HG02884 (cell line): ENCODE results near the gene WNK4.
"Not testable (repeated sequence)": the region's sequence is repeated elsewhere in the genome, so short reads cannot be mapped to it uniquely, and the experiment has no call there.

Experiments
- ATAC-seq: cut with Tn5 transposase; IDR thresholded peaks from one replicate; pipeline ENCODE4 v1.9.1; 2021; ENCODE audit warnings: mild to moderate bottlenecking, moderate library complexity; ENCODE audit not compliant: unreplicated experiment

The WNK4 gene

GRCh38 chr17:42779936-42780850 is at the start of gene WNK4:
Gene WNK4, plus strand, starts transcription at chr17:42780610. Its CDS starts 89 bp downstream, at chr17:42780699.
- ATAC-seq = no peak

- ATAC-seq = no peak
These were observed 39.7 kb upstream of the WNK4 start for GRCh38 chr17:42740699-42741098.

- ATAC-seq = not testable (repeated sequence)
These were observed 37.5 kb upstream of the WNK4 start for GRCh38 chr17:42742916-42743315.

GRCh38 chr17:42743595-42744282 is 36.7 kb upstream of the WNK4 start:
- ATAC-seq = no peak

- ATAC-seq = no peak
These were observed 36.1 kb upstream of the WNK4 start for GRCh38 chr17:42744283-42744805.

DNA sequence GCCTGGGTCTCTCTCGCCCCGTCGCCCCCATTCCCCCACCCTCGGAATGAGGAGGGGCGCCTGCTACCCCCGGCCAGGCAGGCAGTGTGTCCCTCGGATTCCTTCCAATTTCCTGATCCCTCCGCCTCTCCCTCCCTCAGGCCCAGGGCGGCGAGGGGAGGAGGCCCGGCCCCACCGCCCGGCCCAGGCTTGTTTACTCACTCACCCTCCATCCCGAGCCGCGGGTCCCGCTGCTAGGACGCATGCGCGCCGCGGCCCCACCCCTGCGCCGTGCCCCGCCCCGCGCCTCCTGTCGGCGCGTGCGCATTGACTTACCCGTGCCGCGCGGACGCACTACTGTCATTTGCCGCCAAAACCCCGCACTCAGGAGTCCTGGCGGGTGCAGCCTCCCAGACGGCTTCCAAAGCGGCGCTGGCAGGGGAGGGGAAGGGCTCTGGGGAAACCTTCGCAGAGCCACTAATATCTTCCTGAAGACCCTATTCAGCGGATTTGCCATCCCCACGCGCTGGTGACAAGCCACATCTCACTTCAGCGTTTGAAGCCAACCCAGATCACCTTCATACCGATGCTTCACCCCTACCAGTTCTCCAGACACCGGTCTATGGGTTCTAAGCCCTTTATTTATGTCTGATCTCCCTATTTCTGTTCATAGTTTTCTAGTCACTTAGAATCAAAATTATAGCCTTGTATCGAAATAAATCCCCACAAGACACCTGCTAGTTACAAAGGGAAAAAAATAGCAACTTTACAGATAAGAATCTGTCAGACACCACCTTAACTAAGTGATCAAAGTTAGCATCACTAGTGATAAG is 35.4 kb upstream of the WNK4 start, which contains the start of gene EZH1:
TSS of gene EZH1 (minus strand) at position 235 of the 812 bp plus-strand sequence. CDS start 16,099 bp downstream, outside the sequence.
- no peak for ATAC-seq

GRCh38 chr17:42748202-42748907 is 32.1 kb upstream of the WNK4 start:
- ATAC-seq = no peak

DNA sequence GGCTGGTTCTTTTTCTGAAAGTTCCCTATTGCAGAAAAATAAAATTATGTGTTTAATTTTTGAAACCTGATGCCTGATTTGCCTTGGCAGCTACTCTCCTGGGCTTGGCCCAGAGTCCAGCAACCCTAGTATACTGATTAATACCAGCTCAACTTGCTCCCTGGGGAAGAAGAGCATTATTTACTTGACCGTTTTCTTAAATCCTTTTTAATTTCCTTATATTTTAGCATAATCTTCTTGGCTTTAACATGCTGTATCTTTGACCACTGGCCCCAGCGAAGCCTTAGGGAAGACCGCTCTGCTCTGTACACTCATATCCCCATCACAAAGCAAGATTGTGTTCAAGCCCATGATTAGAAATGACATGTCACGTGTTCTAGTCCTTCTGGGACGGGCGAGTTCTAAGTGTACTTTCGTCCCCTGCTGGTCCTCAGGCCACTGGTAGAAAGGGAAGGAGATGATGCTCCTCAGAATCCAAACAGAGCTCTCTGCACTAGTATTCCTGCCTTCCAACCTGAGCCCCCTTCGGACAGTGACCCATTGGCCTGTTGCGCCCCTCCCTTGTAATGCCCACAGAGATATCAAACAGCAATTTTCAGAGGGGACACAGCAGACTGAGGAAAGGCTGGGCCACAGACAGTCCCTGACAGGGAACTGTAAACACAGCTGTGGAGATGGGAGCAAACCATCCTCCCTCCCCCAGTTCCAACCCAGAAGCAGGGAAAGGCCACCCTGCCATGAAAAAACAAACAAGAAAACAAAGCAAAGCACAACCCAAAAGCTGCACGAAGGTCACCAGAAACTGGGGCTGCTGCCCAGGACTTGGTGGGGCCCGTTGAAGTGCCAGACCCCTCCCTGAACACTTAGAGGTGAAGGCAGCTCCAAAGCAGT is 31.3 kb upstream of the WNK4 start:
- no peak for ATAC-seq

- ATAC-seq = no peak
These were observed 29.6 kb upstream of the WNK4 start for GRCh38 chr17:42750739-42751344.

DNA sequence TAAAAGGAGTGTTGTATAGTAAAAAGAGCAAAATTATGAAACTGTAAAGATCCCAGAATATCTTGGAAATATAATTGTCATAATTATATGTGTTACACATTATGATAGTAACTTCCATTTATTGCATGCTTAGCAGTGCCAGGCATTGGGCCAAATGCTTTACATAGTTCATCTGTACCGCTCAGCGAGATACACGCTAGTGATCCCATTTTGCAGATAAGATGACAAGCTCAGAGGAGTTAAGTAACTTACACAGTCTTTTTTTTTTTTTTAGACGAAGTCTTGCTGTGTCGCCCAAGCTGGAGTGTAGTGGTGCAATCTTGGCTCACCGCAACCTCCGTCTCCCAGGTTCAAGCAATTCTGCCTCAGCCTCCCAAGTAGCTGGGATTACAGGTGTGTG is 28.8 kb upstream of the WNK4 start:
- ATAC-seq = no peak

DNA sequence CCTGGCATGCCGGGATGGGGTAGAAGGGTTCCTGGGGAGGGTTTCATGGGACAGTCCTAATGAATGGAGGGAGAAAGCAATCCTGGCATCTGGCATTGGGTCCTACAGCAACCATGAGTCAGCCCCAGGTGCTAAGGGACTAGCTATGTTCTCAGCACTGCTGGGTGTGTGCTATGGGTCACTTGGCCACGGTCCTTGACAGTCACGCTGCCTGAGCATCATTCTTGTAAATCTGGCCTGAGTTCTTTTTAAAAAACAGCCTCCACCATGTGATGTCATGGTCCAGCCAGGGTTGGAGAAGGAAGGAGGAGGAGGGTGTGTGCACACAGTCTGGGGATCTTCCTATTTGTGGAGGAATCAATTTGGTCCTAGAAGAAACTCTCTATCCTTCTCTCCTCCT is 25.6 kb upstream of the WNK4 start:
- no peak for ATAC-seq

DNA sequence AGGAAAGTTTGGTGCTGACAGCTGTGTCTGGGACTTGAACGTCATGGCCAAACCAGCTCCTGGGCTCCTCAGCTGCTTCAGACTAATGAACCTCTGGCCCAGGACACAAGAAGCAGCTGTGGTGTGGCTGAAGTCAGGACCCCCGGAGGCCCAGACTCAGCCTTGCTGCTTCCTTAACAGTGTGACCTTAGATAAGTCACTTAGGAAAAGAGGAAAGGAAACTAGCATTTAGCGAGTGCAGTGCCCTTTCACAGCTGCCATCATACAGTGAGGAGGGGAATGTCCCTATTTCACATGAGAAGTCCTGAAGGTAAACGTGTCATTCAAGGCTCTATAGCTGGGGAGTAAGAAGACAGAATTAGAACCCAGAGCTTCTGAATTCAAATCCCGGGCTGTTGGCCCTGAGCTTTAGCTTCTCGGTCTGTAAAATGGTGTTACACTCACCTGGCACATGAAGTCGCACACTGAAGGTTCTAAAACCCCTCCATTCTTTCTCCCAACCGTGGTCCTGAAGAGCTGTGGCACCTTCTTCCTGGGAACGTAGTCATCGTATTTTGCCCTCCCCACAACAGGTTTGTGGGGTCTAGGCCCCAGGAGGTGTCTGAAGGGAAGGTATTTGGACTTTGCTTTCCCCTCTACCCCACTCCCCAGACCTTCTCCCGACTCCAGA is 20.3 kb upstream of the WNK4 start:
- no peak for ATAC-seq

DNA sequence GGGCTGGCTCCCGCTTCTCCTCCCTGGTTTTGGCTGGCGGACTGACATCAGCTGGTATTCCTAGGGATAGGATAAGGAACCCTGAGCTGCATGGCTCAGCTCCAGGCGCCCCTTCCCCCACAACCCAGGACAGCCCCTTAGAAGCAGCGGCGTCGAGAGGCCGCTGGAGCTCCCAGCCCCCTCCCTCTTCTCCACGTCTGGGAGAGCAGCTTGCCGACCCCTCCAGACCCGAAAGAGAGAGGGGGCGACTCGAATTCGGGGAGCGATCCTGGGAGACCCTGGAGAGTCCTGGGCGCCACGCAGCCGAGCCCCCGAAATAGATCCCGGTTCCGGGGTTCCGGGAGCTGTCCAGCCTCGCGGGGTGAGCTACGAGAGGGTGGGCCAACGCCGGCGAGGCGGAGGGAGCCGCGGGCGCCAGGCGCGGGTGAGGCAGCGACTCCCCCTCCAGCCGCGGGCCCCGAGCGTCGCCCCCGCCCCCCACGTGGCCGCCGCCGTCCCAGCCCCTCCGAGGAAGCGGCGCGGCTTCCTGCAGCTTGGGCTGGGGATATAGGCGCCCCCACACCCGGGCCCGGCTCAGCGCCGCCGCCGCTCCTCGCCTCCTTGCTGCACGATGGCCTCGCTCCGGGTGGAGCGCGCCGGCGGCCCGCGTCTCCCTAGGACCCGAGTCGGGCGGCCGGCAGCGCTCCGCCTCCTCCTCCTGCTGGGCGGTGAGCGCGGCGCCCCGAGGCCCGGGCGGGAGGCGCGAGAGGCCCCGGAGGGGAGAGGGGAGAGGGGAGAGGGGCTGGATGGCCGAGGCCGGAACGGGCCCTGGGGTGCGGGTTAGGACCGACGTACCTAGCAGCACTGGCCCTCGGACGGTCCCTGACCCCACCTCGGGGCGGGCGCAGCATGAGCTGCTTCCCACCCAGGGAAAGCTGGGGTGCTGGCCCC is 19.5 kb upstream of the WNK4 start, which contains the start of gene RAMP2:
TSS of gene RAMP2 (plus strand) at position 576 of the 930 bp plus-strand sequence. CDS start at position 611, 35 bp downstream.
- ATAC-seq = no peak

- no peak for ATAC-seq
These were observed 18.8 kb upstream of the WNK4 start for GRCh38 chr17:42761638-42762037.

GRCh38 chr17:42766124-42766523 is 14.3 kb upstream of the WNK4 start:
- ATAC-seq = no peak

DNA sequence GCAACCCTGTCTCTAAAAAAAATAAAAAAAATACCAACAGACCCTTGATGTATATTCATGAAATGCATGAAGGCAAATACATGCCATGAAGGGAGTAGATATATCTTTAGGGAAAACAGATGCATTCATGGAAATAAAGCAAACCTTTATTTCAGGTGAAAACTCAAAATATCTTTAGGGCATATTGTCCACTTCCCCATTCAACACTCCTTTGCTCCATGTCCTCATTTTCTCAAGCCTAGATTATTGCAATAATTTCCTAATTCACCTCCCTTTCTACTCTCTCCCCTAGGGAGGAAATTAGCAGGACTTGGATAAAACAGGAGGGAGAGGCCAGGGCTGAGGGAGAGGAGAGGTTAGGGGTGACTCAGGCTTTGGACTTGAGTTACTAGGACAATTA is 12.9 kb upstream of the WNK4 start:
- ATAC-seq = no peak

- not testable (repeated sequence) for ATAC-seq
These were observed 12.4 kb upstream of the WNK4 start for GRCh38 chr17:42768006-42768405.
